ENCODE data around the gene XPNPEP2.

DNA sequence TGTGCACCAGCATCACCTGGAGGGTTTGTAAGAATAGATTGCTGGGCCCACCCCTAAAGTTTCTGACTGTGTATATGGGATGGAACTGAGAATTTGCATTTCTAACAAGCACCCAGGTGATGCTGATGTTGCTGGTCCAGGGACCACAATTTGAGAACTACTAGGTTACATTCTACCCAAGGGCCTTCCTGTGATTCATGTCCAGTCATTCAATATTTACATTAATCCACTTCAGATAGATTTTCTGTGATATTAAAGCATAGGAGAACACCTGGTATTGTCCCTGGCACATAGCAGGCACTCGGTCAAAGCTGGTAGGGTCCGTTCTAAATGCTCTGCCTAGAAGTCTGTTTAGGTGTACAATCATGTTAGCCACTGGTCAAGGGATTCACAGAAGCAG lies 19.5 kb upstream of the XPNPEP2 start:
- TF ChIP-seq EZH2 (IDR thresholded peaks at IDR 0.05), result no peak
- no peak for TF ChIP-seq POLR2AphosphoS5 (IDR thresholded peaks at IDR 0.05; ENCODE audit: borderline replicate concordance, low read depth, low read length)
